Astrocyte of the cerebellum (primary cell): ENCODE results near the gene FAM83F.
"Not testable (repeated sequence)": the region's sequence is repeated elsewhere in the genome, so short reads cannot be mapped to it uniquely, and the experiment has no call there.

Experiments
- DNase-seq: peaks from one replicate; pipeline ENCODE4 v3.0.0-alpha.2; 2011; ENCODE audit warnings: low read depth
- H3K4me3 ChIP-seq: 2 replicates; pipeline ENCODE4 v1.5.1; 2011; ENCODE audit warnings: mild to moderate bottlenecking, low read depth, low read length, moderate library complexity
- CTCF ChIP-seq: IDR thresholded peaks from 2 replicates; pipeline ENCODE4 v1.5.1; 2012; ENCODE audit warnings: low read length, low read depth, moderate library complexity, mild to moderate bottlenecking; ENCODE audit errors: missing control alignments
- in situ Hi-C: cut with HindIII; loops from 2 replicates; pipeline ENCODE4 v1.10.0; 2017; ENCODE audit warnings: low sequenced_read_pairs

The FAM83F gene

DNA sequence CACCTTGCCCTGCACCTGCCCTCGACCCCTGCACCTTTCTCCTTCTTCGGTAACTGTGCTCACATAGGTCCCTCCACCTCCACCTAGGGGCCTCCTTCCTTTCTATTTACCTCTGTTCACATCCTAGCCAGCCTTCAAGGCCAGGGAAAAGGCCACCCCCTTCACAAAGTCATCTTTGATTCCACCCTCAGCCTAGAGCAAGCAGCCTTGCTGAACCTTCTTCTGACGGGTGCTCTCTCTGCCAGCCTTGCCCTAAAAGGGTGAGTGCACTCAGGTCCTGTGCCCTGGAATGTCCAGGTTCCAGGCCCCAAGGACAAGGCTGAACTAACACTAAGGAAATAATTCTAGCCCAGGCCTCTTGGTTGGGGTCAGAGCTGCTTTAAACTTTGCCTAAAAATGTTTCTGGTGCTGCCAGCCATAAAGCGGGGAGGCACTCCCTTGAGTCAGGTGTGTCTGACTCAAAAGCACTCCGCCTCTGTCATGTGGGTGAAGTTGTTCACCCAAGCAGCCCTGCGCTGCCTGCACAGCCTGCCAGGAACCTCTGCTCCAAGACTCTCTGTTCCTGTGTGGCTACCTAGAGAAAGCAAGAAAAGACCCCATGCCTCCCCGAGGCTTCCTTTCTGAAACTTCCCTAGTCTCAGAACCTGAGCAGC lies 9.2 kb upstream of the FAM83F start:
- DNase-seq: no peak
- no peak overlapping the region for H3K4me3 ChIP-seq
- TF ChIP-seq CTCF: no peak
- in situ Hi-C loops: no loop called here

DNA sequence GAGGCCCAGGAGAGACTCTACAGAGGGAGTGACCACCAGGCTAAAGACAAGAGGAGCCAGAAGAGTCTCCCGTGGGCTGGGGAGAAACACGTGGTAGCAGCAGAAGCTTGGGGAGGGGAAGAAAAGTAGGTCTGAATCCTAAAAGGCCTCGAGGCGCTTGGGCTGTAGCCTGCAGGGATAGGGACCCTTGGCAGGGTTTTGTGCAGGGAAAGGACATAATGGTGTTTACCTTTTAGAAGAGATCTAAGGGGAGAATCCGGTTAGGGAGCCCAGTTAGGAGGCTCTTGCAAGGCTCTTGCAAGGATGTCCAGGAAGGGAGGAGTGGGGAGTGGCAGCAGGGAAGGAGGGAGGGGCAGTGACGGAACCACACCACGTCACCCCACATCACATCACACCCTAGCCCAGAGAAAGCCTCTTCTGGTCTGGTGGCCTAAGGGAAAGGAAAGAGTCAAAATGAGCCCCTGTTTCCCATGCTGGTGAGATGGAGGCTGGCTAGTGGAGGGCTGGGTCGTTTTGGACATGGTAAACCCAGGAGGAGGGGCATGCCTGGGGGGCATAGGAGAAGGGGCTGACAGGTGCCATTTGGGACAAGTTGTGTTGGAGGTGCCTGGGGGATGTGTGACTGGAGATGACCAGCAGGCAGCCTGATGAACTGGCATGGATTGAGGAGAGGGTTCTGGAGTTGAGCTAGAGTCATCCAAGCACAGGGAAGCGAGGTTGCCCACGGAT lies 6.2 kb upstream of the FAM83F start:
- H3K4me3 ChIP-seq: no peak overlapping the region
- DNase-seq: no peak
- in situ Hi-C loops: no loop called here
- TF ChIP-seq CTCF: no peak

DNA sequence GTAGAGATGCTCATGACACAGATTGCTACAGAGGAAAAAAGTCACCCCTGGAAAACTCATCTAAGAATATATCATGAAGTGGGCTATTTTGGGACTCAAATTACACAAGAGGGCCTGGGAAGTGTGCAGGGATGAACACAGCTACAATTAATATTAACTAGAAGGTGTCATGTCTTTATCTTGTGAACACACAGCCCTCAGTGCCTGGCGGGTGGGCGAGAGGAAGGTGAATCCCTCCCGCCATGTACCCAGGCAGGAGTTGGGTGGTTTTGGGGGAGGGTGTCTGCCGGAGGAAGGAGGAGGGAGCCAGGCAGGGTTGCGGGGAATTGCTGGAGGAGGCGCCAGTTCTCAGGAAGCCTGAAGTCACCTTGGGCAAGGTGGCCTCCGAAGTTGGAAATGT lies 5.1 kb upstream of the FAM83F start:
- in situ Hi-C loops: no loop called here
- DNase-seq: no peak
- TF ChIP-seq CTCF: no peak
- no peak overlapping the region for H3K4me3 ChIP-seq

DNA sequence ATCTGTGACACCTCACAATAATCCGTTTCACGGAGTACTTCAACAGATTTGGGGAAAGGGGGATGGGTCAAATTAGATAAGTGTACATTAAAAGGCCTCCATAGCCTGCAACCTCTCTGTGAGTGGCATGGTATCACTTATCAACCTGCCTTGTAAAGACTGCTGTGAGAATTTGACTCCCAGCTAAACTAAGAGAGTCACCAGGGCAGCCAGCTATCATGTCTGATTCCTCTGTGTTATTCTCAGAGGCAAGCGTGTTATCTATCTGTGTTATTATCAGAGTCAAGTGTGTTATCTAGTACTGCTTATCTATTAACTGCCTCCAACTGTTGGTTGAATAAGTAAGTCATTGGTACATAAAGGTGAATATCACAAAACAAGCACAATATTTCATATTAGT lies 4.1 kb upstream of the FAM83F start:
- DNase-seq: no peak
- no peak overlapping the region for H3K4me3 ChIP-seq
- TF ChIP-seq CTCF: no peak
- in situ Hi-C loops: no loop called here

GRCh38 chr22:39991159-39991860 lies 3.4 kb upstream of the FAM83F start:
- H3K4me3 ChIP-seq: no peak overlapping the region
- TF ChIP-seq CTCF: no peak
- DNase-seq: no peak
- in situ Hi-C loops: no loop called here

- no peak for TF ChIP-seq CTCF
- DNase-seq: no peak
- no peak overlapping the region for H3K4me3 ChIP-seq
- in situ Hi-C loops: no loop called here
Observed at GRCh38 chr22:39992088-39992826, 2.5 kb upstream of the FAM83F start.

GRCh38 chr22:39992894-39993293 lies 1.9 kb upstream of the FAM83F start:
- in situ Hi-C loops, H3K4me3 ChIP-seq, DNase-seq: not testable (repeated sequence)
